ENCODE results near the gene CTDSP2.
A peak's percentile ranks its signal among the peaks of the same experiment; 100 is the strongest.

Gene CTDSP2

DNA sequence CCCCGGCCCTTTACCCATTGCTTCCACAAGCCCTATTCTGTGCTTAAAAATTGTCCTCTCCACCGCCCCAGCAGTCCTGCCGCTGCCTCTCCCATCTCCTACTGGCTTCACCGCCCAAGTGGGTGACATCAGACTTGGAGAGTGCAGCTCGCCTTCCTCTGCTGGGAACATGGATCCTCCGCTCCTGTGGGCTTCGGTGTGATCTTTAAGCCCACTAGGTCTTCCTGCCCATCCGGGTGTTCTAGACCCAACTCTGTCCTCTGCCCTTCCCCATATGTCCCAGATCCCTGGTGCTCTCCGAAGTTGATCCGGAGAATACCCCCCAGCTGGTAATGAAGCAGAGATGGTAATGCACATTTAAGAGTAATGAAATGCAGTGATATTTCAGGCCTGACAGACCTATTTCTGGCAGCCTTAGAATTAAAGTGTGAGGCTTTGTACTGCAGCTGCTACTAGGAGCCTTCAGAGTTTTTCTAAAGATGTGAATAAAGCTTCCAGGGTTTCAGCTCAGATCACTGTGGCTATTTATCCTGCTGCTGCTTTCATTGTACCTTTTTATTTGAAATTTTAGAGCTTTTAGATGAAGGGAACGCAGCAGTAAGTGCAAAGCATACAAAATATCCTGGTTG, 22.9 kb upstream of the CTDSP2 start:
- H3K4me3 ChIP-seq (ENCODE audit: control insufficient read depth, low read depth, low read length): no peak overlapping the region
- DNase-seq (ENCODE audit: low read depth): no peak
- TF ChIP-seq, protein P1, sequence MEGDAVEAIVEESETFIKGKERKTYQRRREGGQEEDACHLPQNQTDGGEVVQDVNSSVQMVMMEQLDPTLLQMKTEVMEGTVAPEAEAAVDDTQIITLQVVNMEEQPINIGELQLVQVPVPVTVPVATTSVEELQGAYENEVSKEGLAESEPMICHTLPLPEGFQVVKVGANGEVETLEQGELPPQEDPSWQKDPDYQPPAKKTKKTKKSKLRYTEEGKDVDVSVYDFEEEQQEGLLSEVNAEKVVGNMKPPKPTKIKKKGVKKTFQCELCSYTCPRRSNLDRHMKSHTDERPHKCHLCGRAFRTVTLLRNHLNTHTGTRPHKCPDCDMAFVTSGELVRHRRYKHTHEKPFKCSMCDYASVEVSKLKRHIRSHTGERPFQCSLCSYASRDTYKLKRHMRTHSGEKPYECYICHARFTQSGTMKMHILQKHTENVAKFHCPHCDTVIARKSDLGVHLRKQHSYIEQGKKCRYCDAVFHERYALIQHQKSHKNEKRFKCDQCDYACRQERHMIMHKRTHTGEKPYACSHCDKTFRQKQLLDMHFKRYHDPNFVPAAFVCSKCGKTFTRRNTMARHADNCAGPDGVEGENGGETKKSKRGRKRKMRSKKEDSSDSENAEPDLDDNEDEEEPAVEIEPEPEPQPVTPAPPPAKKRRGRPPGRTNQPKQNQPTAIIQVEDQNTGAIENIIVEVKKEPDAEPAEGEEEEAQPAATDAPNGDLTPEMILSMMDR (IDR thresholded peaks at IDR 0.05; ENCODE audit: control insufficient read depth, insufficient read depth, low read depth, low read length, missing control alignments): no peak

DNA sequence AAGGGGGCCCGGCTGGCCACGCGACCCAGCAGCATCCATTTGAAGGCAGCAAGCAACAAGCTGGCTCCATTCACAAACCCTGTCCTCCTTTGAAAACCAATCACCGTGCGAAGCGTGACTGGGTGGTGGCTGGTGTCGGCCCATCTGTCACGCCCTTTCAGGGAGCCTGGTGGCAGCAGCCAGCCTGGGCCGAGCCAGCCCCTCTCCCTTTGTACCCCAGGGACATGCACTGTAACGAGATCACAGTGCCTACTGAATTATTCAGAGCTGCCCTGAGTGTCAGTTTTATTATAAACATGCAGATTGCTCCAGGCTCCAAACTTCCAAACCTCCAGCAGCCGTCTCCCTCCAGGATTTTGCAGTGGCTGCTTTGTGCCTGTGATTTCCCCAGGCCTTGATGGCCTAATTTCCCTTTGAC, 22.3 kb upstream of the CTDSP2 start:
- no peak for DNase-seq (ENCODE audit: low read depth)
- H3K4me3 ChIP-seq (ENCODE audit: control insufficient read depth, low read depth, low read length): no peak overlapping the region
- TF ChIP-seq, protein P1 (IDR thresholded peaks at IDR 0.05; ENCODE audit: control insufficient read depth, insufficient read depth, low read depth, low read length, missing control alignments): no peak

DNA sequence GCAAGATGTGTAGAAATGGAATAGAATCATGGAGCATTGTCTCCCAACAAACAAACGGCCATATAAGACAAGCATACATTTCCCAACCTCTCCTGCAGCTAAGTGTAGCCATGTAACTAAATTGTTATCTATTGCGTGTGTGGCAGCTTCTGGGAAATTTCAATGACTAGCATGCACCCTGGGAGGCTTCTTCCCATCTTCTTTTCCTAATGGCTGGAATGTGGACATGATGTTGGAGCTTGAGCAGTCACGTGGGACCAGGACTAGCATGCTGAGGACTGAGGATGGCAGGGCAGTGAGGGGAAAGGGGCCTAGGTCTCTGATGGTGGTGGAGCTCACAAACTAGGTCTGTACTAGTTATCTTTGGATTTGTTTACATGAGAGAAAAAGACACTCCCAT, 21.7 kb upstream of the CTDSP2 start:
- H3K4me3 ChIP-seq (ENCODE audit: control insufficient read depth, low read depth, low read length): no peak overlapping the region
- TF ChIP-seq, protein P1 (IDR thresholded peaks at IDR 0.05; ENCODE audit: control insufficient read depth, insufficient read depth, low read depth, low read length, missing control alignments): no peak
- DNase-seq (ENCODE audit: low read depth): no peak

DNA sequence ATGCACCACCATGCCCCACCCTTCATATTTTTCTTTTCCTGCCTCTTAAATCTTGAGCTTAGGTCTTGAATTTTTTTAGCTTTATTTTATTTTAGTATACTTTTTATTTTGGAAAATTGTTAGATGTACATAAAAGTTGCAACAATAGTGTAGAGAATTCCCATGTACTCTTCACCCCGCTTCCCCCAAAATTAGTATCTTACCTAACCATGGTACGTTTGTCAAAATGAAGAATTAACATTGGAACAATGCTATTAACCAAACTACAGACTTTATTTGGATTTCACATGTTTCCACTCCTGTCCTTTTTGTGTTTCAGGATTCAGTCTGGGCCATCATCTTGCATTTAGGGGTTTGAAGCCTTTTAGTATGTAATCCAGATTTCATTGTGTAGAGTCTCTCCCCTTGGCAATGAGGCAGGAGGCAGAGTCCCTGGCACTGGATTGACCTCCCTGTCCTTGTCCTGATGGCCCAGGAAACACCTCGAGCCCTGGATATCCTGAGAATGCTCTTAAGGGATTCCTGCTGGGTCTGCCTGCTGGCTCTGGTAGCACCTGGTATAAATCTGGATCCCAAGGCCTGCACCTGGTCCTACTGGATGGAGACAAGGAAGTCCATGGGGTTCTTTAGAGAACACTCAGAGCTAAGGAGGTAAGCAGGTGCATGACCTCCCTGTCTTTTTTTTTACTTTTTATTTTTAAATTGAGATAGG, 19.9 kb upstream of the CTDSP2 start:
- DNase-seq (ENCODE audit: low read depth): no peak
- TF ChIP-seq, protein P1 (IDR thresholded peaks at IDR 0.05; ENCODE audit: control insufficient read depth, insufficient read depth, low read depth, low read length, missing control alignments): no peak
- no peak overlapping the region for H3K4me3 ChIP-seq (ENCODE audit: control insufficient read depth, low read depth, low read length)

DNA sequence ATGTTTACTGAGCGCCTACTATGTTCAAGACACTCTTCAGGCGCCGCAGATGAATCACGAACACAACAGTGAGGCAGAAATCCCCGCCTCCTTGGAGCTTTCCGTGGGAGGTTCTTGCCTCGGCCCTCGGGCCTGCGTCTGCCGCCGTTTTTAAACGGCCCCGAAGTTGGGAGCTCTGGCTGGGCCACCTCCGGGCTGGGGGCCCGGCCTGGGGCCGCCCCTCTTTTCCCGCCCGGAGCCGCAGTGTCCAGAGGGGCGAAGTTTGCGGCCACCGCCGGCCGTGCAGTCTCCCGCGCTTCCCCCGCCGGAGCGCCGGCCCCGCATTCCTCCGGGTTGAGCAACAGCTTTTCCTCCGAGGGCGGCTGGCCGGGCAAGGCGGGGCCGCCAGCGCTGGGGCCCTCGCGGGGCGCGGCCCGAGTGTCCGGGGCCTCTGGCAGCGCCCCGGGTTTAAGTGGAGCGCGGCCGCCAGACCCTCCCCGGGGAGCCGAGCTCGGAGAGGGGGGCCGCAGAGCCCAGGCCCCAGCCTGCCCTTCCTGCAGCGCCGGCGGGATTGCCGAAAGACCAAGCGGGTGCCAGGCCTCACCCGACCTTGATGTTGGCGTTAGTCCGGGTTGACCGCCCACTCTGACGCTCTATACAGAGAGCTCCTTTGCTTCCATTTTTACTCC, 18.7 kb upstream of the CTDSP2 start:
- DNase-seq (ENCODE audit: low read depth): no peak
- TF ChIP-seq, protein P1 (IDR thresholded peaks at IDR 0.05; ENCODE audit: control insufficient read depth, insufficient read depth, low read depth, low read length, missing control alignments): no peak
- peak overlapping the region; percentile 47 for H3K4me3 ChIP-seq (ENCODE audit: control insufficient read depth, low read depth, low read length)

DNA sequence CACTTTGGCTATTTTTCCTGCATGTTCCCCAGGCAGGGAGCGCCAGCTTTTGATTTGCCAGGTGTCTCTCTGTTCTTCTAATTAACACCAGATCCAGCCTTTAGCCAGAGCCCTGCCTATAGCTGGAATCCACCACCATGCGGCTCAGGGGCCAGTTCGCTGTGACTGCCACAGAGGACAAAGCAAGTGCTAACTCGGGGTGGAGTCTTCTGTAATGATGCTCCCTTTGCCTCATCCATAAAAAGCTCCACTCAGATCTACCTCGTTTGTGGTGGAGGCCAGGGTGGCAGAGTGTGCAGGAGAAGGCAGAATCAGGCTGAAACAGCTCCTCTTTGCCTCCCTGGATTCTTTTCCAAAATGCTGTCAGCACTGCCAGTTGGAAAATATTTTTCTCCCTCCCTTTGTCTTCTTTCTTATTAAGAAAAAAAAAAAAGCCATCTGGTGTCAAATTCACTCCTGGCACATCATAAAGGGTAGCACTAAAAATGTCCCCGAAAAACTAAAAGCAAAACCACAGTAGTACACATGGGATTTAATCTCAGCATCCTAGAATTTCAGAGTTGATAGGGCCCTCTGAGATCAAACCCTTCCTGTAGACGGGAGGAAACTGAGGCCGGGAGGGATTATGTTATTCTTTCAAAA, 18.0 kb upstream of the CTDSP2 start:
- TF ChIP-seq, protein P1 (IDR thresholded peaks at IDR 0.05; ENCODE audit: control insufficient read depth, insufficient read depth, low read depth, low read length, missing control alignments): no peak
- peak overlapping the region; percentile 47 for H3K4me3 ChIP-seq (ENCODE audit: control insufficient read depth, low read depth, low read length)
- no peak for DNase-seq (ENCODE audit: low read depth)

All from AG09309 (cell line).